ENCODE measurements around the gene UNC5A.

- TF ChIP-seq CTCF (IDR thresholded peaks at IDR 0.05), result no peak
- no peak for TF ChIP-seq POLR2A (IDR thresholded peaks at IDR 0.05)
Observed at GRCh38 chr5:176775409-176775808, 35.0 kb upstream of the UNC5A start.
